Ishikawa (cell line): ENCODE measurements around the gene SH3RF1.

ENCODE experiments used
- CEBPB ChIP-seq: IDR thresholded peaks from 2 replicates; pipeline ENCODE4 v1.6.1; 2012
- CREB1 ChIP-seq: IDR thresholded peaks from 2 replicates; pipeline ENCODE4 v1.6.1; 2012; ENCODE audit warnings: low read depth
- EGR1 ChIP-seq: IDR thresholded peaks from 2 replicates; pipeline ENCODE4 v1.6.1; 2012
- EP300 ChIP-seq: IDR thresholded peaks from 2 replicates; pipeline ENCODE4 v1.6.1; 2012; ENCODE audit warnings: borderline replicate concordance
- FOXM1 ChIP-seq: IDR thresholded peaks from 2 replicates; pipeline ENCODE4 v1.6.1; 2012; ENCODE audit warnings: low read depth, borderline replicate concordance
- NFIC ChIP-seq: IDR thresholded peaks from 2 replicates; pipeline ENCODE4 v1.6.1; 2012
- RAD21 ChIP-seq: IDR thresholded peaks from 2 replicates; pipeline ENCODE4 v1.6.1; 2012; ENCODE audit warnings: low read depth
- REST ChIP-seq: IDR thresholded peaks from 2 replicates; pipeline ENCODE4 v1.6.1; 2012; ENCODE audit warnings: low read depth, mild to moderate bottlenecking
- TAF1 ChIP-seq: IDR thresholded peaks from 2 replicates; pipeline ENCODE4 v1.6.1; 2012; ENCODE audit warnings: low read depth, mild to moderate bottlenecking
- TCF12 ChIP-seq: IDR thresholded peaks from 2 replicates; pipeline ENCODE4 v1.6.1; 2012; ENCODE audit warnings: low read depth
- TEAD4 ChIP-seq: IDR thresholded peaks from 2 replicates; pipeline ENCODE4 v1.6.1; 2012
- YY1 ChIP-seq: IDR thresholded peaks from 2 replicates; pipeline ENCODE4 v1.6.1; 2012; ENCODE audit warnings: low read depth
- ZBTB7A ChIP-seq: IDR thresholded peaks from 2 replicates; pipeline ENCODE4 v1.6.1; 2012; ENCODE audit warnings: low read depth
- TF ChIP-seq, protein P1 (sequence below): IDR thresholded peaks from 2 replicates; pipeline ENCODE4 v1.6.1; 2012
- TF ChIP-seq, protein P2 (sequence below): IDR thresholded peaks from 2 replicates; pipeline ENCODE4 v1.6.1; 2012

Gene SH3RF1

DNA sequence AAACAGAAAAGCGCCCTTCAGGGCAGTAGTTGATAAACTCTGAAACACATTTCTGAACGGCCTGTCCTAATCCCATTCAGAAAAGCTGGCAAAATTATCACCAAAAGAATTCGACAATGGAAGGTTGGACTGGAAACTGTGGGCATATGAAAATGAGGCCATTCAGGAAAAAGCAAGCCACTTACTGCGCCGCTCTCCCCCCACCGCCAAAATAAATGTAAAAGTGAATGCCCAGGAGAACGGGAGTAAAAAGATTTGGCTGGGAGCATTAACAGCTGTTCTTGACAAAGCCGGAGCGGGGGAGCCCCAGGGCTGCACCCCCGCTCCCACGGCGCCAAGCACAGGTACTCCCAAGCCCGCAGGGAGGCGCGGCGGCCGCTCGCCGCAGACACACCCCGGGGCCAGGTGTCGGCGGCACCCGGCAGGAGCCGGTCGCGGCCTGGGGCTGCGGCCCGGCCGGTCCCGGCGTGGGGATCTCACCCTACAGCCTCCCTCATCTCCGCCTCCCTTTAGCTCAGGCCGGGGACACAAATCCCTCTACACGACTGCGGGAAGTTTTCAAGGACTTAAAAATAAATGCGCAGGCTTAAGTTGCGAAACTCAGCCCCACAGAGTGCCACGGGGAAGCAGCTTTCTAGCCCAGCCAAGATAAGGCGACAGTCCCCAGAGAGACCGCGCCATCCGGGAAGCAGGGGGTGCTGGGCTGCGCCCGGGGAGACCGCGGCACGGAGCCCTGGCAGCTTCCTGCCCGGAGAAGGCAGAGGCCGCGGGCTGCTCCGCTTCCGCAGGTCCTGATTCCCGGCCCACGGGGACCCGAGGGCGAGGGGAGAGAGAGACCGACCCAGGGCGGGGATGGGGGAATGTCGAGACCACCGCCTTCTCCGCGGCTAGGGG, 593 bp downstream of the SH3RF1 start:
- TF ChIP-seq ZBTB7A (peak; percentile 86; the same call in 1 of the 2 replicates), TAF1 (0 out of 2 replicates have a peak, but pooled peaks have one; percentile 2), CEBPB (peak; percentile 62; the same call in 1 of the 2 replicates), EP300 (no peak)

- no peak for TF ChIP-seq TAF1
- TF ChIP-seq ZBTB7A: no peak
- TF ChIP-seq REST: no peak
- TF ChIP-seq, protein P1, sequence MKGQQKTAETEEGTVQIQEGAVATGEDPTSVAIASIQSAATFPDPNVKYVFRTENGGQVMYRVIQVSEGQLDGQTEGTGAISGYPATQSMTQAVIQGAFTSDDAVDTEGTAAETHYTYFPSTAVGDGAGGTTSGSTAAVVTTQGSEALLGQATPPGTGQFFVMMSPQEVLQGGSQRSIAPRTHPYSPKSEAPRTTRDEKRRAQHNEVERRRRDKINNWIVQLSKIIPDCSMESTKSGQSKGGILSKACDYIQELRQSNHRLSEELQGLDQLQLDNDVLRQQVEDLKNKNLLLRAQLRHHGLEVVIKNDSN: no peak
- no peak for TF ChIP-seq EP300
- no peak for TF ChIP-seq TCF12
- no peak for TF ChIP-seq RAD21
- no peak for TF ChIP-seq TEAD4
- no peak for TF ChIP-seq NFIC
Observed at GRCh38 chr4:169268951-169269760, 1.6 kb downstream of the SH3RF1 start.

DNA sequence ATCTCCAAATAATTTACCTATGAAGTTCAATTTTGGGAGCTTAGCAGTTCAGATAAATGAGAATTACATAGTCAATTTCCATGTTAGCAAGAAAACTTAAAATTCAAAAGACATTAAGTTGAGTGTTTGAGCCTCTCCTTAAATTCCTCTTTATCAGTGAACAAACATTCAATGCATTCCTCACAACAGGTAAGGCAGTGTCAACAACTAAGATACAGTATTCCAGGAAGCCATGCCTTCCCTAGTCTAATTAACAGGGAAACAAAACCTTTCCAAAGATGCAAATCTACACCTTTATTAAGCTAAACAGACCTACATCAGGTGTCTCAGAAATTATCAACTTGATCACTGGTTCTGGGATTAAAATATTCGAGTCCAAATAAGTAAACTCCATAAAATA, 3.7 kb downstream of the SH3RF1 start:
- TF ChIP-seq CEBPB (no peak), EP300 (no peak), REST (no peak), CREB1 (no peak), TEAD4 (no peak), FOXM1 (no peak), ZBTB7A (no peak), NFIC (no peak)
- TF ChIP-seq, protein P1: no peak
- TF ChIP-seq, protein P2, sequence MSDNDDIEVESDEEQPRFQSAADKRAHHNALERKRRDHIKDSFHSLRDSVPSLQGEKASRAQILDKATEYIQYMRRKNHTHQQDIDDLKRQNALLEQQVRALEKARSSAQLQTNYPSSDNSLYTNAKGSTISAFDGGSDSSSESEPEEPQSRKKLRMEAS: no peak

- TF ChIP-seq EGR1 (no peak), CREB1 (no peak), REST (no peak), NFIC (no peak), EP300 (no peak), YY1 (no peak), ZBTB7A (no peak), TAF1 (no peak), CEBPB (no peak), TCF12 (no peak), FOXM1 (no peak), TEAD4 (no peak), RAD21 (no peak)
- TF ChIP-seq, protein P2: no peak
- TF ChIP-seq, protein P1: no peak
Observed at GRCh38 chr4:169266661-169267060, 4.1 kb downstream of the SH3RF1 start.
